Parathyroid adenoma (tissue), 2 donors: ENCODE data around the gene MAP2K7.

Source experiments
- H2AFZ ChIP-seq: fragments of 300-600 bp; sonication (generic); one replicate; pipeline ENCODE4 v1.7.0; 2017; ENCODE audit warnings: antibody characterized with exemption, mild to moderate bottlenecking
- H3K27ac ChIP-seq: fragments of 300-600 bp; sonication (generic); one replicate; pipeline ENCODE4 v1.7.0; 2017
- H3K27me3 ChIP-seq: fragments of 300-600 bp; sonication (generic); one replicate; pipeline ENCODE4 v1.7.0; 2017; ENCODE audit warnings: low read length; ENCODE audit not compliant: control insufficient read depth, insufficient read depth
- H3K36me3 ChIP-seq: fragments of 300-600 bp; sonication (generic); one replicate; pipeline ENCODE4 v1.7.0; 2017; ENCODE audit warnings: low read length; ENCODE audit not compliant: control insufficient read depth, insufficient read depth
- H3K4me1 ChIP-seq: fragments of 300-600 bp; sonication (generic); one replicate; pipeline ENCODE4 v1.7.0; 2017; ENCODE audit warnings: control low read depth
- H3K4me2 ChIP-seq: fragments of 300-600 bp; sonication (generic); one replicate; pipeline ENCODE4 v1.7.0; 2017; ENCODE audit warnings: low read length
- H3K4me3 ChIP-seq: fragments of 300-600 bp; sonication (generic); one replicate; pipeline ENCODE4 v1.7.0; 2017; ENCODE audit warnings: low read depth, low read length
- H3K79me2 ChIP-seq: fragments of 300-600 bp; sonication (generic); one replicate; pipeline ENCODE4 v1.7.0; 2017; ENCODE audit warnings: control low read depth
- H3K9ac ChIP-seq: fragments of 300-600 bp; sonication (generic); one replicate; pipeline ENCODE4 v1.7.0; 2017; ENCODE audit warnings: mild to moderate bottlenecking
- H3K9me3 ChIP-seq: fragments of 300-600 bp; sonication (generic); one replicate; pipeline ENCODE4 v1.7.0; 2017; ENCODE audit warnings: low read length; ENCODE audit not compliant: control insufficient read depth
- TF ChIP-seq, protein P1 (sequence below): fragments of 300-600 bp; sonication (generic); IDR thresholded peaks from one replicate; pipeline ENCODE4 v1.7.0; 2017; ENCODE audit warnings: antibody characterized with exemption, mild to moderate bottlenecking
- donor health status: primary hyperparathyroidism.

MAP2K7 gene

DNA sequence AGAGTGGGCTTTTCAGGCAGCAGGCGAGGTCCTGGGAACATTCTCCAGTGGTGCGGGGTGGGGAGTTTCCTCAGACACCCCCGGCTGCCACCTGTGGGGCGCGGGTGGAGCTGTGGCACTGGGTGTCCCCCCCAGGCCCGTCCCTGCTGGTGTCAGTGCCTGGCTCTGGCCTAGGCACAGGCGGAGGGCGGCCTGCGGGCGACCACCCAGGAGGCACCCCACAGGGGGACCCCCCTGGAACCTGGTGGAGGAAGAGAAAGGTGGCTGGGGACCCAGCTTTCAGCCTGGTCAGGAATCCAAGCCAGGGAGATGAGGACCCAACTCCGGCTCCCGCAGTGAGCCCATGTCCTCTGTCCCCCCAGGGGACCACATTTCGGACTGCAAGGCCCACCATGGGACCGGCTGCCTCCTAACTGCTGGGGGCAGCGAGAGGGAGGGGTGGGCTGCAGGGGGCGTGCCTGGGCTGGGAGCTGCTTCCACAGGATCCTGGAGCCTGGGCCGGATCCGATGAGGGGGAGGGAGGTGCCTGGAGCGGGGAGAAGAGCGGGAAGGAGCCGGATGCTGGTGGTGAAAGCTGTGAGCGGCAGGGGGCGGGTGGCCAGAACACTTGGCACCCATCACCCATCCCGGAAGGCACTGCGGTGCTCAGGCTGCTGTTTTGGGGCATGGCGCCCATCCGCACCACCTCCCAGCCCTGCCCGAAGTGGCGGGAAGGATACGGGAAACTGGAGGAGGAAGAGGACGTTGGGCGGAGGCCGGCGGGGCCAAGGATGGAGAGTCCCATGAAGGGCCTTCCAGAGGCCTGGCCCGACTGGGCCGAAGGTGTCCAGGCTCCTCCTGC is 27.8 kb downstream of the MAP2K7 start:
- no peak overlapping the region for H3K9ac ChIP-seq
- TF ChIP-seq, protein P1, sequence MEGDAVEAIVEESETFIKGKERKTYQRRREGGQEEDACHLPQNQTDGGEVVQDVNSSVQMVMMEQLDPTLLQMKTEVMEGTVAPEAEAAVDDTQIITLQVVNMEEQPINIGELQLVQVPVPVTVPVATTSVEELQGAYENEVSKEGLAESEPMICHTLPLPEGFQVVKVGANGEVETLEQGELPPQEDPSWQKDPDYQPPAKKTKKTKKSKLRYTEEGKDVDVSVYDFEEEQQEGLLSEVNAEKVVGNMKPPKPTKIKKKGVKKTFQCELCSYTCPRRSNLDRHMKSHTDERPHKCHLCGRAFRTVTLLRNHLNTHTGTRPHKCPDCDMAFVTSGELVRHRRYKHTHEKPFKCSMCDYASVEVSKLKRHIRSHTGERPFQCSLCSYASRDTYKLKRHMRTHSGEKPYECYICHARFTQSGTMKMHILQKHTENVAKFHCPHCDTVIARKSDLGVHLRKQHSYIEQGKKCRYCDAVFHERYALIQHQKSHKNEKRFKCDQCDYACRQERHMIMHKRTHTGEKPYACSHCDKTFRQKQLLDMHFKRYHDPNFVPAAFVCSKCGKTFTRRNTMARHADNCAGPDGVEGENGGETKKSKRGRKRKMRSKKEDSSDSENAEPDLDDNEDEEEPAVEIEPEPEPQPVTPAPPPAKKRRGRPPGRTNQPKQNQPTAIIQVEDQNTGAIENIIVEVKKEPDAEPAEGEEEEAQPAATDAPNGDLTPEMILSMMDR = no peak
- H3K36me3 ChIP-seq = no peaks in the 10 kb centered on the region

DNA sequence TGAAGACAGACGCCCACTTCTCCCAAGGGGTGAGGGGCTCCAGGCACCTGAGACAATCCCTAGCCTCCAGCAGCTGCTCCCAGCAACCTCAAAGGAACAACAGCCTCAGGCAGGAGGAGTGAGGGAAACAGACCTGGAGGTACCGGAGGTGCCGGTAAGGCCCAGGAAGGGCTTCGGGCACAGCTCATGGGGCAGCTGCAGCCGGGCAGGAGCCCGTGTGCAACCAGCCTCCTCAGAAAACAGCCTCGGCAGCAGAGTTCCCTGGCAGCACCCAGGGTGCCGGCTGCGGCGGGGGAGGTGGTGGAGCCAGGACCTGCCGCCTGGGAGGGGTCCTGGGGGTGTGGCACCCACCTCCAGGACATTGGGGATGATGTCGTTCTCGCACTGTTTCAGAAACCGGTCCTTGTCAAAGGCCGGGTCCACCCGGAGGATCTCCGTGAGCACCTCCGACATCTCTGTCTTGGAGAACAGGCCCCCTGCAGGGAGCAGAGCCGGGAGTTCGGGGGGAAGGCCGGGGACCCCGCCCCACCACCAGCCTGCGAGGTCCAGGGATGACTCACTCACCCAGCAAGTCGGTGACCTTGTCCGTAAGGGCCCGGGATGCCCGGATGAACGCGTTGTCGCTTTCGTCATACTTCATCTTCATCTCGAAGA is 28.7 kb downstream of the MAP2K7 start:
- Histone ChIP-seq H3K79me2 (no peaks in the 10 kb centered on the region), H3K27ac (no peak overlapping the region), H3K27me3 (no peaks in the 10 kb centered on the region), H3K4me1 (peaks cover 4% of the 10 kb centered on the region), H3K4me2 (no peak overlapping the region), H3K9me3 (no peaks in the 10 kb centered on the region), H2AFZ (no peak overlapping the region), H3K36me3 (no peaks in the 10 kb centered on the region), H3K9ac (no peak overlapping the region), H3K4me3 (no peak overlapping the region)
- TF ChIP-seq, protein P1 = no peak

More for the DNA sequence above, 27.8 kb downstream of the MAP2K7 start:
- H3K27me3 ChIP-seq = no peaks in the 10 kb centered on the region
- H2AFZ ChIP-seq = no peak overlapping the region
- no peaks in the 10 kb centered on the region for H3K79me2 ChIP-seq
- no peak overlapping the region for H3K4me2 ChIP-seq
- H3K27ac ChIP-seq = no peak overlapping the region
- H3K4me1 ChIP-seq = peaks cover 4% of the 10 kb centered on the region
- no peaks in the 10 kb centered on the region for H3K9me3 ChIP-seq
- no peak overlapping the region for H3K4me3 ChIP-seq

DNA sequence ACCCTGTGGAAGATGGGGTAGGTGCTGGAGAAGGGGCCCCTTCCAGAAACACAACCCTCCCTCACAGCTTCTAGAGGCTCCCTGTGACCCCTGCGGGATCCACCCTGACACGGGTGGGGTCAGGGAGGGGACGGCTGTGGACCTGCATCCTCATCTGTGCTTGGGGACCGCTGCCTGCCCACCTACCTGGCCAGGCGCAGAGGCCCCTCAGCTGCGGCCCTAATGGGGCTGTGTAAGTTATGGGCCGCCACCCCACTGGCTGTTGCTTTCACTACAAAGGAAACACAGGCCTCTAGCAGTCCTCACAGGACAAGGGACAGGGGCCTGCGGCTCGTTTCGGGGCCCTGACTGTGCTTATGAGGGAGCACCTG is 29.2 kb downstream of the MAP2K7 start:
- no peaks in the 10 kb centered on the region for H3K27me3 ChIP-seq
- H3K9ac ChIP-seq = no peak overlapping the region
- no peak overlapping the region for H3K4me3 ChIP-seq
- peaks cover 4% of the 10 kb centered on the region for H3K4me1 ChIP-seq
- TF ChIP-seq, protein P1 = no peak
- H3K4me2 ChIP-seq = no peak overlapping the region
- H3K79me2 ChIP-seq = no peaks in the 10 kb centered on the region
- no peak overlapping the region for H2AFZ ChIP-seq
- H3K36me3 ChIP-seq = no peaks in the 10 kb centered on the region
- H3K9me3 ChIP-seq = no peaks in the 10 kb centered on the region
- no peak overlapping the region for H3K27ac ChIP-seq

DNA sequence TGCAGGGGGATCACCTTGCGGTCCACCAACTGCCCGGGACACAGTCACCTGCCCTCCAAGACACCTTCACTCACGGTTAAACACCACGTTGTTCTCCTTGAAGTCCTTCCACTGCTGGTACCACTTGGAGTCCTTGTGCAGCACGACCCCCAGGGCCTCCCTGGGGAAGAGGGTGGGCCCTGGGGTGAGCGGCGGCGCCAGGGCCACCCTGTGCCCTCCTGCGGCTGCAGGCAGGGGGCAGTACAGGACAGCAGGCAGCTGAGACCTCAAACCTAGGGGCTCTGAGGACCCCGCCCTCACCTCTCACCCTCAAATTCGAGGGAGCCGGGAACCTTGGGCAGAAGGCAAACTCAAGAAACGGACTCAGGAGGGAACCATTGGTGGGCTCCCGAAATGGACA is 29.7 kb downstream of the MAP2K7 start:
- H3K79me2 ChIP-seq = no peaks in the 10 kb centered on the region
- H3K9me3 ChIP-seq = no peaks in the 10 kb centered on the region
- H3K4me3 ChIP-seq = no peak overlapping the region
- H3K36me3 ChIP-seq = no peaks in the 10 kb centered on the region
- H3K27me3 ChIP-seq = no peaks in the 10 kb centered on the region
- no peak overlapping the region for H3K27ac ChIP-seq
- TF ChIP-seq, protein P1 = no peak
- H3K4me1 ChIP-seq = peaks cover 1% of the 10 kb centered on the region
- no peak overlapping the region for H3K4me2 ChIP-seq
- no peak overlapping the region for H3K9ac ChIP-seq
- no peak overlapping the region for H2AFZ ChIP-seq
